ENCODE results near the gene ECD. TPM values are rescaled to one million over a fixed set of nuclear protein-coding genes. Genes with fewer than 3 reads are reported as not detected.
A peak's percentile ranks its signal among the peaks of the same experiment; 100 is the strongest.

The ECD gene
- total and polyA plus RNA-seq, 2 of the 4 experiments (the other 2 are of a cell fraction), result 22.1 to 32.8 TPM

DNA sequence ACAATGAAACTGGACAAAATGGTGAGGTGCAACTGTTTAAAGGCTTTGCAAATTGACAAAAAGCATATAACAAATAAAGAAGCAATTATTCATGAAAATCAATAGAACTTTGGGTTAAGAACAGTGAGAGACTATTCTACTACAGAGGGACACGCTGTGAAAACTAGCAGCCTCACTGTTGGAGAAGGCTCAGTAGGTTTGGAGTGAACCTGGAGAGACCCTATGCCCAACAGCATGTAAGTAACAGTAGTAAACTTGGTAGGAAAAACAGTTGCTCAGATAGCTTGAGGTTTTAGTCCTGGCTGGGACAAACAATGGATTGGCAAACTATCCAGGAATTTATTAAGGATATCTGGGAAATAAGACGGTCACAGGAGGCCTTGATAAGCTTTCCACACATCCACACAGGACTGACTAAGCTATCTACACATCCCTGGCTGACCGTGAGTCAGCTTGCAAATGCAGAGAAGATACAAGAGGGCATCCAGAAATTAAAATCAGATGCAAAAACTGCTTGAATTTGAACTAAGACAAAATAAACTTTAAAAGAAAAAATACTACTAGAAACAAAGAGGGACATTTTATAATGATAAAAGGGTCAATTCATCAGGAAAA is 16.0 kb upstream of the ECD start:
- peak; percentile 75 for DNase-seq
- CTCF ChIA-PET, result interaction anchor here (0.8 to 1.4 kb wide), 2 partner anchors 9 to 13 kb away, joined by 4 to 5 read pairs; no protein-coding TSS in a partner anchor

More for the DNA sequence above, 16.0 kb upstream of the ECD start:
- no peaks in the 10 kb centered on the region for H3K27me3 ChIP-seq (ENCODE audit: control insufficient read depth, insufficient read depth, low read length)
- no peak overlapping the region for H2AFZ ChIP-seq (replicated peaks; ENCODE audit: low read length, poor library complexity)
- no peaks in the 10 kb centered on the region for H4K20me1 ChIP-seq (ENCODE audit: insufficient read depth, low read length)
- H3K4me2 ChIP-seq (ENCODE audit: low read depth, low read length), result no peak overlapping the region
- H2BK5ac ChIP-seq (ENCODE audit: low read depth, low read length, poor library complexity, severe bottlenecking), result no peak overlapping the region
- in situ Hi-C loops (cut with MboI; ENCODE audit: low sequenced_read_pairs), result no loop called here
- no peak overlapping the region for H3K14ac ChIP-seq (replicated peaks; ENCODE audit: low read depth, low read length)
- no peak overlapping the region for H3K56ac ChIP-seq (ENCODE audit: extremely low read depth, insufficient read depth, low read length)
- H2AK9ac ChIP-seq (replicated peaks; ENCODE audit: low read depth, low read length, poor library complexity), result no peak overlapping the region
- H4K5ac ChIP-seq (ENCODE audit: low read depth, low read length), result no peak overlapping the region
- H3K4me1 ChIP-seq (ENCODE audit: control insufficient read depth, insufficient read depth, low read length), result no peaks in the 10 kb centered on the region; the same call in 1 of the 2 replicates
- no peak overlapping the region for H2BK15ac ChIP-seq (ENCODE audit: low read depth, low read length)
- H3K23ac ChIP-seq (ENCODE audit: low read depth, low read length), result no peak overlapping the region
- H4K91ac ChIP-seq (ENCODE audit: insufficient read depth, low read depth, low read length), result no peak overlapping the region
- TF ChIP-seq SMC3 (IDR thresholded peaks at IDR 0.05; ENCODE audit: low read depth, low read length) (no peak), BHLHE40 (IDR thresholded peaks at IDR 0.05; ENCODE audit: low read depth, low read length) (no peak), FOS (IDR thresholded peaks at IDR 0.05; ENCODE audit: low read depth, low read length) (no peak), CEBPB (IDR thresholded peaks at IDR 0.05; ENCODE audit: low read depth, low read length) (no peak), RFX5 (IDR thresholded peaks at IDR 0.05; ENCODE audit: low read depth, low read length) (no peak), RAD21 (IDR thresholded peaks at IDR 0.05; ENCODE audit: low read length) (no peak), CHD1 (IDR thresholded peaks at IDR 0.05; ENCODE audit: low read depth, low read length) (no peak), USF2 (IDR thresholded peaks at IDR 0.05; ENCODE audit: low read depth, low read length) (no peak), CTCF (conservative IDR thresholded peaks at IDR 0.05; ENCODE audit: low read depth, low read length) (no peak), MAFK (IDR thresholded peaks at IDR 0.05; ENCODE audit: low read depth, low read length) (no peak), MAZ (IDR thresholded peaks at IDR 0.05; ENCODE audit: borderline replicate concordance, low read depth, low read length) (no peak)
- H3K9ac ChIP-seq (ENCODE audit: low read depth, low read length), result no peak overlapping the region
- no peak overlapping the region for H3K4ac ChIP-seq (ENCODE audit: low read depth, low read length)
- no peak overlapping the region for H4K8ac ChIP-seq (ENCODE audit: low read depth in 2 of 2, low read length in 2 of 2)
- no peak overlapping the region for H3K18ac ChIP-seq (ENCODE audit: low read depth, low read length)
- H2BK120ac ChIP-seq (ENCODE audit: low read depth, low read length), result no peak overlapping the region
- POLR2A ChIA-PET (ENCODE audit: unreplicated experiment), result no interaction called here
- H2BK20ac ChIP-seq (ENCODE audit: low read depth, low read length), result no peak overlapping the region
- H3K9me3 ChIP-seq (ENCODE audit: control insufficient read depth, insufficient read depth, low read length), result no peaks in the 10 kb centered on the region
- peak; percentile 82 for ATAC-seq (ENCODE audit: low read depth)
- no TSS peak for BruUV-seq (replicated peaks)
- no peak overlapping the region for H2AK5ac ChIP-seq (ENCODE audit: low read depth, low read length)
- dilution Hi-C loops (cut with HindIII; ENCODE audit: low sequenced_read_pairs, unreplicated experiment), result no loop called here
- WGBS, 2 experiments (ENCODE audit: extremely low coverage in 2 of 2, insufficient read length in 1 of 2), result no CpG with 5 or more reads among the region's 3 CpGs
- no peak overlapping the region for H3K27ac ChIP-seq (ENCODE audit: insufficient read depth, low read length)
- intact Hi-C loops (cut with micrococcal nuclease), result no loop called here
- H3K79me1 ChIP-seq (ENCODE audit: low read depth in 1 of 2, low read length in 2 of 2), result peaks cover 0 to 11% of the 10 kb centered on the region in 2 experiments; a peak in 2 of 4 replicates
- H3K36me3 ChIP-seq (ENCODE audit: control insufficient read depth, insufficient read depth, low read length), result peaks cover 16% of the 10 kb centered on the region
- 0 out of 2 replicates have a peak, but pooled peaks cover 2% of the 10 kb centered on the region for H3K9me1 ChIP-seq (ENCODE audit: insufficient read depth, low read length)
- H3K4me3 ChIP-seq (ENCODE audit: insufficient read depth, low read depth, low read length), result no peak overlapping the region
